Left ventricle myocardium inferior (tissue), 1 donor: Measurements from ENCODE around the gene SLC4A9. TPM values are rescaled to one million over a fixed set of nuclear protein-coding genes. Genes with fewer than 3 reads are reported as not detected.

Experiments
- total RNA-seq: library from RNA; stranded (reverse); fragmentation: NEBNext Ultra II Directional; extraction: Animal tissue kit (Norgen Biotek cat#: 25700); gene quantifications from one replicate; pipeline ENCODE4 v1.2.1, GENCODE V29; 2021
- donor health status: DM: no; HTN: yes; CAD: no; lungs with severe emphysema.

Gene SLC4A9
- total RNA-seq, 1 donor from 2014 or later: 0.44 TPM

Other genes with a start within 250 kb of the SLC4A9 start
- 26.6 TPM for gene PURA, start 246.1 kb upstream of the SLC4A9 start, total RNA-seq
- gene IGIP, start 234.3 kb upstream of the SLC4A9 start, total RNA-seq: 12.0 TPM
- 93.3 TPM for gene CYSTM1, start 185.0 kb upstream of the SLC4A9 start, total RNA-seq
- gene PFDN1, start 57.1 kb upstream of the SLC4A9 start, total RNA-seq: 68.7 TPM
- 27.2 TPM for gene HBEGF, start 13.6 kb upstream of the SLC4A9 start, total RNA-seq
- gene ANKHD1, start 41.6 kb downstream of the SLC4A9 start, total RNA-seq: 58.5 TPM
- 13.1 TPM for gene EIF4EBP3, start 187.5 kb downstream of the SLC4A9 start, total RNA-seq
- gene SRA1, start 197.3 kb downstream of the SLC4A9 start, total RNA-seq: 28.6 TPM
- gene APBB3, start 204.4 kb downstream of the SLC4A9 start, total RNA-seq: 12.1 TPM
- 73.1 TPM for gene SLC35A4, start 204.6 kb downstream of the SLC4A9 start, total RNA-seq